ENCODE data around the gene LKAAEAR1. TPM values are rescaled to one million over a fixed set of nuclear protein-coding genes. Genes with fewer than 3 reads are reported as not detected.

Gene LKAAEAR1
- total and polyA plus RNA-seq, 2 of the 13 experiments (the other 11 are each of a cell fraction or from before 2014, with no cell fraction given) = not detected

- TF ChIP-seq, protein P1, sequence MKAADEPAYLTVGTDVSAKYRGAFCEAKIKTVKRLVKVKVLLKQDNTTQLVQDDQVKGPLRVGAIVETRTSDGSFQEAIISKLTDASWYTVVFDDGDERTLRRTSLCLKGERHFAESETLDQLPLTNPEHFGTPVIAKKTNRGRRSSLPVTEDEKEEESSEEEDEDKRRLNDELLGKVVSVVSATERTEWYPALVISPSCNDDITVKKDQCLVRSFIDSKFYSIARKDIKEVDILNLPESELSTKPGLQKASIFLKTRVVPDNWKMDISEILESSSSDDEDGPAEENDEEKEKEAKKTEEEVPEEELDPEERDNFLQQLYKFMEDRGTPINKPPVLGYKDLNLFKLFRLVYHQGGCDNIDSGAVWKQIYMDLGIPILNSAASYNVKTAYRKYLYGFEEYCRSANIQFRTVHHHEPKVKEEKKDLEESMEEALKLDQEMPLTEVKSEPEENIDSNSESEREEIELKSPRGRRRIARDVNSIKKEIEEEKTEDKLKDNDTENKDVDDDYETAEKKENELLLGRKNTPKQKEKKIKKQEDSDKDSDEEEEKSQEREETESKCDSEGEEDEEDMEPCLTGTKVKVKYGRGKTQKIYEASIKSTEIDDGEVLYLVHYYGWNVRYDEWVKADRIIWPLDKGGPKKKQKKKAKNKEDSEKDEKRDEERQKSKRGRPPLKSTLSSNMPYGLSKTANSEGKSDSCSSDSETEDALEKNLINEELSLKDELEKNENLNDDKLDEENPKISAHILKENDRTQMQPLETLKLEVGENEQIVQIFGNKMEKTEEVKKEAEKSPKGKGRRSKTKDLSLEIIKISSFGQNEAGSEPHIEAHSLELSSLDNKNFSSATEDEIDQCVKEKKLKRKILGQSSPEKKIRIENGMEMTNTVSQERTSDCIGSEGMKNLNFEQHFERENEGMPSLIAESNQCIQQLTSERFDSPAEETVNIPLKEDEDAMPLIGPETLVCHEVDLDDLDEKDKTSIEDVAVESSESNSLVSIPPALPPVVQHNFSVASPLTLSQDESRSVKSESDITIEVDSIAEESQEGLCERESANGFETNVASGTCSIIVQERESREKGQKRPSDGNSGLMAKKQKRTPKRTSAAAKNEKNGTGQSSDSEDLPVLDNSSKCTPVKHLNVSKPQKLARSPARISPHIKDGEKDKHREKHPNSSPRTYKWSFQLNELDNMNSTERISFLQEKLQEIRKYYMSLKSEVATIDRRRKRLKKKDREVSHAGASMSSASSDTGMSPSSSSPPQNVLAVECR (CRISPR knock-in tag; IDR thresholded peaks at IDR 0.05; ENCODE audit: borderline replicate concordance) = peak; percentile 61; the same call in 1 of the 2 replicates
- no peak for TF ChIP-seq ZNF619 (CRISPR knock-in tag; IDR thresholded peaks at IDR 0.05)
- 0 out of 2 replicates have a peak, but pooled peaks have one; percentile 40 for TF ChIP-seq HMG20B (CRISPR knock-in tag; conservative IDR thresholded peaks at IDR 0.05)
- TF ChIP-seq ZNF687 (CRISPR knock-in tag; IDR thresholded peaks at IDR 0.05) = no peak
- TF ChIP-seq ZNF496 (CRISPR knock-in tag; IDR thresholded peaks at IDR 0.05; ENCODE audit: insufficient replicate concordance) = no peak
- TF ChIP-seq AHDC1 (CRISPR knock-in tag; IDR thresholded peaks at IDR 0.05; ENCODE audit: borderline replicate concordance) = no peak
- TF ChIP-seq PHF20 (CRISPR knock-in tag; IDR thresholded peaks at IDR 0.05) = no peak
- TF ChIP-seq ZNF605 (CRISPR knock-in tag; IDR thresholded peaks at IDR 0.05) = no peak
- TF ChIP-seq, protein P2, sequence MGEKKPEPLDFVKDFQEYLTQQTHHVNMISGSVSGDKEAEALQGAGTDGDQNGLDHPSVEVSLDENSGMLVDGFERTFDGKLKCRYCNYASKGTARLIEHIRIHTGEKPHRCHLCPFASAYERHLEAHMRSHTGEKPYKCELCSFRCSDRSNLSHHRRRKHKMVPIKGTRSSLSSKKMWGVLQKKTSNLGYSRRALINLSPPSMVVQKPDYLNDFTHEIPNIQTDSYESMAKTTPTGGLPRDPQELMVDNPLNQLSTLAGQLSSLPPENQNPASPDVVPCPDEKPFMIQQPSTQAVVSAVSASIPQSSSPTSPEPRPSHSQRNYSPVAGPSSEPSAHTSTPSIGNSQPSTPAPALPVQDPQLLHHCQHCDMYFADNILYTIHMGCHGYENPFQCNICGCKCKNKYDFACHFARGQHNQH (CRISPR knock-in tag; IDR thresholded peaks at IDR 0.05) = no peak
- peak; percentile 58; the same call in 1 of the 2 replicates for TF ChIP-seq HDAC2 (CRISPR knock-in tag; IDR thresholded peaks at IDR 0.05)
- TF ChIP-seq ZMYM3 (CRISPR knock-in tag; IDR thresholded peaks at IDR 0.05) = no peak
- no peak for TF ChIP-seq RFXANK (CRISPR knock-in tag; IDR thresholded peaks at IDR 0.05)
- TF ChIP-seq RAD21 (CRISPR knock-in tag; IDR thresholded peaks at IDR 0.05) = peak; percentile 95
- peak; percentile 50; the same call in 1 of the 2 replicates for TF ChIP-seq ERF (CRISPR knock-in tag; IDR thresholded peaks at IDR 0.05)
- no peak for TF ChIP-seq ZNF781 (CRISPR knock-in tag; IDR thresholded peaks at IDR 0.05; ENCODE audit: borderline replicate concordance, not compliant biosample characterization)
Observed at GRCh38 chr20:64083378-64083803, 807 bp downstream of the LKAAEAR1 start (continued).

All from HepG2 (cell line).